ENCODE results near the gene GRID1. TPM values are rescaled to one million over a fixed set of nuclear protein-coding genes. Genes with fewer than 3 reads are reported as not detected.
"Not testable (repeated sequence)": the region's sequence is repeated elsewhere in the genome, so short reads cannot be mapped to it uniquely, and the experiment has no call there.

The GRID1 gene
- total RNA-seq, 1 experiment from 2014 or later: 0.17 TPM

DNA sequence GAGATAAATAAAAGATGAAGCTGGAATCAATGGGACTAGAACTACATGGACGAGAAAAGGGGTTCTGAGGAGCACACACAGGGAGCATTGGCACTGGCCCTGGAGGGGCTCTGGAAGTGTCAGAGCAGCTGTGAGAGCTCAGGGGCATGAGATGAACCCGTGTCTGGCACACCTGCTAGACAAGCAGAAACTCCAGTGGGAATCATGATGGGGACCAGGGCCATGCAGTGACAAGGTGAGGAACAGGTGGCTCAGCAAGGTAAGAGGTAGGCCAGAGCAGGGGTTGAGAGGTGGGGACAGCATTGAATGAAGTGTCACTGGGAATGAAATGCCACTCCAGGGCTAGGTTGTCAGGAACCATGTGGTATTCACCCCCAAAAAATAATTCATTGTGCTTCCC is 588.5 kb downstream of the GRID1 start:
- in situ Hi-C loops (cut with HindIII; ENCODE audit: low sequenced_read_pairs): no loop called here
- DNase-seq (ENCODE audit: low spot score): no peak

DNA sequence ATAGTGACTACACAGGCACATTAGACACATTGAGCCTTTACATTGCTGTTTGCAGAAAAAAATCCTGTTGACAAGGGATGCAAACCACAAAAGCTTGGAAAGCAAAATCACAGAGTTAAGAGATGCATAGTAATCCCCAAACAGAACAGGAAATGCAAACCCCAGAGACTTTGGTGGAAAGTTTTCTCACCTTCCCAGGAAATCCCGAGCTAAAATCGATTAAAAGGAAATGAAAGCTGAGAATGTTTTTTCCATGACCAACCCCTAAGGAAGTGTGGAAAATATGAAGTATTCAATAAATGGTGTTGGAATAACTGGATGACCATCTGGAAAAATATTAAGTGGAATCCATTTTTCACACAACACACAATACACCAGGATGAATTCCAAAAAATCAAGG is 598.7 kb downstream of the GRID1 start:
- in situ Hi-C loops (cut with HindIII; ENCODE audit: low sequenced_read_pairs): no loop called here

DNA sequence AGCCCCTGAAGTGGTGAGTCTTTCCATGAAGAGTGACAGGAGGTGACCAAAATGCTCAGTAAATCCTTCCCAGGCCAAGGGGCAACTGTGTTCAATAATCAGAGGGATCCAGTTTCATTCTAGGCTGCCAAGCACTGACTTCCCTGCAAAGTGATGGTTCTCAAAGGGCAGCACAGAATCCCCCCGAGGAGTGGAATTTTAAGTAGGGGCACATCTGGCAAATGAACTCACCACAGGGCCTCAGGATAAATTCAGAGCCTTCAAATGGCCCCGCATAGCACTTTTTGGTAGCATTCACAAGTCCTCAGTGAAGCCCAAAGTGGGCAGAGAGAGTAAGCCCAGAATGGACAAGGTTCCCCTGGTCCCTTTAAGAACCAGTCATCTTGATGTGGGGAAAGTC is 602.5 kb downstream of the GRID1 start:
- in situ Hi-C loops (cut with HindIII; ENCODE audit: low sequenced_read_pairs): no loop called here

More for the DNA sequence above, 598.7 kb downstream of the GRID1 start:
- DNase-seq (ENCODE audit: low spot score): no peak

DNA sequence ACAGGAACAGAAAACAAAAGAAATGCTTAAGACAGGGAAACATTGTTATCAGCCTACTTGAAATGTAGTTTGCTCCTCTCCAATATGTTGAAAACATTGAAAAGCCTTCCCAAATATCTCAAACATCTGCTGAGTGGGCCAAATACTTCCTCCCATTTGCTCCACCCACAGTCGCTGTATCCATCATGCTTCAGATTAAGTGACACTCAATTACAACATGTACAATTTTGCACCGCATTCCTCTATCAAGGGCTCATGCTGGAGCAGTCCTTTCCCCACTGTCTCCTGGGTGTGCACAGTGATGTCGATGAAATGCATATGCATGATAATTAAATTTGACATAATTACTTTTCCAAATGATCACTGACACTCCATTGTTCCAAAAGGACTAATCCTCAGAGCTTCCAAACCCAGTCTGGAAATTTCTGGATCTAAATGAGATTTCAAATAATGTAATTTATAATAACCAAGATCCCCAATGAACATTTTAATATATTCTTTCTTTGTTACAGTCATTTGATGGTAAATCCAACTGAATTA is 604.6 kb downstream of the GRID1 start:
- in situ Hi-C loops (cut with HindIII; ENCODE audit: low sequenced_read_pairs): no loop called here
- DNase-seq (ENCODE audit: low spot score): no peak

More for the DNA sequence above, 602.5 kb downstream of the GRID1 start:
- DNase-seq (ENCODE audit: low spot score): no peak

DNA sequence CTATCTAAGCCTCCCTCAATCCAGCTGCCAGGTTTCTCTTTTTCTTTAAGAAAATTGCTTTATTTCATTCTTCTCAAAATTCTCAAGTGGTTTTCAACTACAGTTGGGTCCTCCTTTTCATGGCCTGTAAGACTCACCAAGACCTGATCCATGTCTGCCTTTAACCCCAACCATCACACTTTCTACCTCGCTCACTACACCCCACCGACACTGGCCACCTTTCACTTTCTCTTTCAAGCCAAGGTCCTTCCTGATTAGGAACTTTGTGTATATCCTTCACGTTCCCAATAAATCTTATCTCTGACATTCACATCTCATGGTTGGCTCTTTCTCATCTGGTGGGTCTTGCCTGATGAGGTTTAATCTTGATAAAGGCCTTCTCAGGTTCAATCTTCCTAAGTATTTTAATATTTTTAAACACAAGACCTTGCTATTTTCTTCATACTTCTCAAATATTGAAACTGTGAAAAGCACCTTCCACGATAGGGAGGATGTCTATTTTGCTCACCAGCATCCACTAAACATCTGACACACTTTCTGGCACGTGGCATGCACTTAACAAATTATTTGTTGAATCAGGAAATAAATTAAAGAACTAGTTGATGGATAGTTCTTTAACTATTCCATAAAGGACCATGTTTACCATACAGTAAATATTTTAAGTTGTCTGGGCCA is 624.8 kb downstream of the GRID1 start:
- no peak for DNase-seq (ENCODE audit: low spot score)
- in situ Hi-C loops (cut with HindIII; ENCODE audit: low sequenced_read_pairs): no loop called here

DNA sequence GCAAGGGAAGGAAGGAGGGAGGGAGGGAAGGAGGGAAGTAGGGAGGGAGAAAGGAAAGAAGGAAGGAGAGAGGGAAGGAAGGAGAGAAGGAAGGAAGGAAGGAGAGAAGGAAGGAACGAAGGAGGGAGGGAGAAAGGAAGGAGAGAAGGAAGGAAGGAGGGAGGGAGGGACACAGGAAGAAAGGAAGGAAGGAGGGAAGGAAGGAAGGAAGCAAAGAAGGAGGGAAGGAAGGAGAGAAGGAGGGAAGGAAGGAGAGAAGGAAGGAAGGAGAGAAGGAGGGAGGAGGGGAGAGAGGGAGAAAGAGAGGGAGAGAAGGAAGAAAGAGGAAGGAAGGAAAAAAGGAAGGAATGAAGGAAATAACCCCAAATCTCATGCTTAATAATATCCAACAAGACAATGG is 630.6 kb downstream of the GRID1 start:
- no peak for DNase-seq (ENCODE audit: low spot score)
- in situ Hi-C loops (cut with HindIII; ENCODE audit: low sequenced_read_pairs): no loop called here

DNA sequence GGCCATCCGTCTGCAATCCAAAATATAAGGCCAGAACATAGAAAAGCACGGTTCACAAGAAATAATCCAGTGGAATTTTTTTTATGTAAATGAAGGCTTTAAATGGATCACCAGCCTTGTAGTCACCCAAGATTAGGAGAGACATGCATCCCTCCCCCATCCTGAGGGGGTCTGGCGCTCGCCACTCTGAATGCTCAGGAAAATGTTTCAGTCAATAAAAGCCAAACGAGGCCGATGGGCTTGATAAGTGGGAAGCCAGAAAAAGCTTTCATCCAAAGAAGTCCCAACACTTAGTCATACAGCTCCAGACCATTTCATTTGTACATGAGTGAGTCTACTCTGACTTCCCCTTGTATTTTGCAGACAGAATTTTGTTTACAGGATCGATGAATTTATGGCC is 631.8 kb downstream of the GRID1 start:
- in situ Hi-C loops (cut with HindIII; ENCODE audit: low sequenced_read_pairs): no loop called here
- DNase-seq (ENCODE audit: low spot score): no peak

DNA sequence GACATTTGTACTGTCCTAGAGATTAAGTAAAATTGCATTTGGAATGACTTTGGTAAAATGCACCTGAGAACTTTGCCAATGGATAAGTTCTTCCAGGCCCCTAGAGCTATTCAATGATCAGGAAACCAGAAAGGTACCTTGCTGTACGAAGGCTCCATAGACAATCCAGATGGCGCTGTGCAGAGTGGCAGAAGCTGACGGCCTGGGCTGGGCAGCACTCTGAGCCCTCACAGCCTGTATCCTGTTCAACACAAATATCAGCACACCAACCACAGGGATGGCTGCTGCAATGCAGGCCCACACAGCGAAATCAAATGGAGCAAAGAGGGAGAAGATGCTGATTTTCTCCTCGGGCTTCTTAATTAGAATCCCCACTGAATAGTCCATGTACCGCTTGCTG is 642.4 kb downstream of the GRID1 start:
- DNase-seq (ENCODE audit: low spot score): no peak
- in situ Hi-C loops (cut with HindIII; ENCODE audit: low sequenced_read_pairs): no loop called here

DNA sequence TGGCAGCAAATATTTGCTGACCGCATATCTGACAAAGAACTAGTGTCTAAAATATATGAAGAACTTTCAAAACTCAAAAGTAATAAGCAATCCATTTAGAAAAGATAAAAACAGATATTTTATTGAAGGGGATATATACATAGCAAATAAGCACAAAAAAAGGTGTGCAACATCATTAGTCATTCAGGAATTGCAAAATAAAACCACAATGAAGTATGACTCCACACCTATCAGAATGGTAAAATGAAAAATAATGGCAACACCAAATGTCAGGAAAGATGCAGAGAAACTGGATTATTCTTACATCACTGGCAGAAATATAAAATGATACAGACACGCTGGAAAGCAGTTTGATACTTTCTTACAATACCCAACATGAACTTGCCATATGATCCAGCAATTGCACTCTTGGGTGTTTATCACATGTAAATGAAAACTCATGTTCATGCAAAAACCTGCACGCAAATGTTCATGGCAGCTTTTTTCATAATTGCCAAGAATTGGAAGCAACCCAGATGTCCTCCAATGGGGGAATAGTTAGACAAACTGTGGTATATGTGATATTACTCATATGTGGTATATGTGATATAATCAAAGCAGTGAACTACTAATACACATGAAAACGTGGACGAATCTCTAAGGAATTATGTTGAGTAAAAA is 645.5 kb downstream of the GRID1 start:
- no peak for DNase-seq (ENCODE audit: low spot score)
- in situ Hi-C loops (cut with HindIII; ENCODE audit: low sequenced_read_pairs): no loop called here

DNA sequence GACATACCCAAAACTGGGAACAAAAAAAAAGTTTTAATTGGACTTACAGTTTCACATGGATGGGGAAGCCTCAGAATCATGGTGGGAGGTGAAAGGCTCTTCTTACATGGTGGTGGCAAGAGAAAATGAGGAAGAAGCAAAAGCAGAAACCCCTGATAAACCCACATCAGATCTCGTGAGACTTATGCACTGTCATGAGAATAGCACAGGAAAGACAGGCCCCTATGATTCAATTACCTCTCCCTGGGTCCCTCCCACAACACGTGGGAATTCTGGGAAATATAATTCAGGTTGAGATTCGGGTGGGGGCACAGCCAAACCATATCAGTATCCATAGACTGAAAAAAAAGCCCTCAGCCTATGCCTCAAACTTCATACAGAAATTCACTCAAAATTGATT is 647.2 kb downstream of the GRID1 start:
- in situ Hi-C loops (cut with HindIII; ENCODE audit: low sequenced_read_pairs): no loop called here
- DNase-seq (ENCODE audit: low spot score): no peak

DNA sequence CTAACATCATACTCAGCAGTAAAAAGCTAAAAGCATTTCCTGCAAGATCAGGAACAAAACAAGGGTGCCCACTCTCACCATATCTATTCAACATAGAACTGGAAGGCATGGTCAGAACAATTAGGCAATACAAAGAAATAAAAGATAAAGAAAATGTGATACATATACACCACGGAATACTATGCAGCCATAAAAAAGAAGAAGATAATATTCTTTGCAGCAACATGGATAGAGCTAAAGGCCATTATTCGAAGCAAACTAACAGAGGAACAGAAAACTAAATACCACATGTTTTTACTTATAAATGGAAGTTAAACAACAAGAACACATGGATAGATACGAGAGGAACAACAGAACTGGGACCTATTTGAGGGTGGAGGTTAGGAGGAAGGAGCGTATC is 652.7 kb downstream of the GRID1 start:
- no peak for DNase-seq (ENCODE audit: low spot score)

DNA sequence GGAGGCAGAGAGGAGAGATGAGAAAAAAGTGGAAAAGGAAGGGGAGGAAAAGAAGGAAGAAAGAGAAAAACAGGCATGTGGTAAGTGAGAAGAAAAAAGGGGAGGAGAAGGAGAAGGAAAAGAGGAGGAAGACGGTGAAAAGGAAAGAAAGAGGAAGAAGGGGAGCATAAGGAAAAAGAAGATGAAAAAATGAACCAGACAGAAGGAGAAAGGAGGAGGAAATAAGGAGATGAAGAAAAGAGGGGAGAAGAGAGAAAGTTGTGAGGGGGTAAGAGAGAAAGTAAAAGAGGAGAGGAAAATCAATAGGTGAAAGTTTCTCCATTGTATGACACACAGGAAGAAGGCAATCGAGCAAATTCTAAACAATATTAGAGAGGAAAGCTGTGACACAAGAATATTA is 663.8 kb downstream of the GRID1 start:
- DNase-seq (ENCODE audit: low spot score): no peak
- in situ Hi-C loops (cut with HindIII; ENCODE audit: low sequenced_read_pairs): no loop called here

More for the DNA sequence above, 652.7 kb downstream of the GRID1 start:
- in situ Hi-C loops (cut with HindIII; ENCODE audit: low sequenced_read_pairs): no loop called here

DNA sequence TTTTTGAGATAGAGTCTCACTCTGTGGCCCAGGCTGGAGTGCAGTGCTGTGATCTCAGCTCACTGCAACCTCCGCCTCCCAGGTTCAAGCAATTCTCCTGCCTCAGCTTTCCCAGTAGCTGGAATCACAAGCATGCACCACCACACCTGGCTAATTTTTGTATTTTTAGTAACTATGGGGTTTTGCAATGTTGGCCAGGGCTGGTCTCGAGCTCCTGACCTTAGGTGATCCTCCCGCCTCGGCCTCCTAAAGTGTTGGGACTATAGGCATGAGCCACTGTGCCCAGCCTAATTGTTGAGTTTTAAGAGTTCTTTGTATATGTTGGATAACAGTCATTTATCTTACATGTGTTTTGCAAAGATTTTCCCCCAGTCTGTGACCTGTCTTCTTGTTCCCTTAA is 667.5 kb downstream of the GRID1 start:
- DNase-seq (ENCODE audit: low spot score); in situ Hi-C loops (cut with HindIII; ENCODE audit: low sequenced_read_pairs): not testable (repeated sequence)

DNA sequence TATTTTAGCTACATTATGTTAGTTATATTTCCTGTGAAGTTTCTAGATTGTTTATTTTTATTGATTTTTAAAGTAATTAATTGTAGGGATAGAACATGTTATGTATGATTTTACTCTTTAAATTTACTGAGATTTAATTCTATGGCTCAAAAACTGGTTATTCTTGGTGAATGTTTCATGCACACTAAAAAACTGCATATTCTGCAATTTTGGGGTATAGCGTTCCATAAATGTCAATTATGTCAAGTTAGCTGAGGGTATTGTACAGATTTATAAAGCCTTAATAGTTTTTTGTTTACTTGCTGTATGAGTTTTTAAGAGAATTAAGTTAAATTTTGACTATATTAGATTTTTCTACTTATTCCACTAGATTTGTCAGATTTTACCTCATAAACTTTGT is 669.7 kb downstream of the GRID1 start:
- no peak for DNase-seq (ENCODE audit: low spot score)
- in situ Hi-C loops (cut with HindIII; ENCODE audit: low sequenced_read_pairs): no loop called here

DNA sequence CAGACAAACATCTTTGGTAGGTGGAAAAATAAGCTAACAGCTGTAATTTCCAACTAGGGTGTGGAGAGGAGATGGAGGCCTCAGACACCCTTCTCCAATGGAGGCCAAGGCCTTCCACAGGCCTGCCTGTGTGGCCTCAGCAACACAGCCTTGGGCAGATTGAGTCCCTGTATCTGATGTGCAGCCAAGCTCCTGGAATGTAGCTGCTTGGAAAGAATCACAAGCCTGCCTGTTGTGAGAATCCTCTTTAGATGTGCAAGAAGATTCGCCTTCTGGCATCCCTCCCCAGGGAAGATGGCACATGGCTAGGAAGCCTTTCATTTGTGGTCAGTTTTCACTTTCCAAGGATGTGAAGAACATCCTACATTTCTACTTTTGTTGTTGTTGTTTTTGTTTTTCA is 684.0 kb downstream of the GRID1 start:
- in situ Hi-C loops (cut with HindIII; ENCODE audit: low sequenced_read_pairs): no loop called here
- no peak for DNase-seq (ENCODE audit: low spot score)

DNA sequence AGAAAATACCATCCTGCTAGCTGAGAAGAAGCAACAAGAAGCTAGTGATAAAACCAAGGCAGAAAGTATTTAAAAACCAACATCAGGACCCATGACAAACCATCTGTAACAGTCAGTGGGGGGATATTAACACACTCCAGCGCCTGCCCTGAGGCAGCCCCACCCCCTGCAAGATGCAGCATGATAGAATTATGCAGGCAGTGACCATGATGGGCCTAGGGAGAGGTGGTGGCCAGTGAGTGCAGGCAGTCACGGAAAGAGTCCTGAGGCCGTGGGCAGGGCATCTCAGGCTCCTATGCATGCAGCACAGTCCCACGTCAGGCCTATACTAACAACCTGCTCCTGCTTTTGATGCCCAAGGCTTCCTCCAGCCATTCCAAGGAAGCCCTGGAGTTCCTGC is 686.9 kb downstream of the GRID1 start:
- DNase-seq (ENCODE audit: low spot score): no peak
- in situ Hi-C loops (cut with HindIII; ENCODE audit: low sequenced_read_pairs): no loop called here

DNA sequence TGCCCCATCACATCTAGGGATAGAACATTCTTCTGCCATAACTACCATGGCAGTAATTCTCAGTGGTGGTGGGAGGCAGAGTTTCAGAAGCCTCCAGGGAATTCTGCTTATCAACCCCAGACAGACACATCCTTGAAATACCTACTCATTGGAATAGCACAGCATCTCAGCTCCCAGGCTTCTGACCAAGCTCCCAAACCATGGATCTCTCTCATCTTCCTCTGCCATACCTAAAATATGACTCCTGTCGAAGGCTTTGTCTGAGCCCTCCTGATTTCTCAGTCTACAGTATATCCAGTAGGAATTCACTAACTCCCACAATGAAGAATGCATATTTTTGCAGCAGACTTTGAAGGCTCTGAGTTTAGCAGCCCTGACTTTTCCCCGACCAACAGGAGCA is 687.5 kb downstream of the GRID1 start:
- in situ Hi-C loops (cut with HindIII; ENCODE audit: low sequenced_read_pairs): no loop called here
- DNase-seq (ENCODE audit: low spot score): no peak

DNA sequence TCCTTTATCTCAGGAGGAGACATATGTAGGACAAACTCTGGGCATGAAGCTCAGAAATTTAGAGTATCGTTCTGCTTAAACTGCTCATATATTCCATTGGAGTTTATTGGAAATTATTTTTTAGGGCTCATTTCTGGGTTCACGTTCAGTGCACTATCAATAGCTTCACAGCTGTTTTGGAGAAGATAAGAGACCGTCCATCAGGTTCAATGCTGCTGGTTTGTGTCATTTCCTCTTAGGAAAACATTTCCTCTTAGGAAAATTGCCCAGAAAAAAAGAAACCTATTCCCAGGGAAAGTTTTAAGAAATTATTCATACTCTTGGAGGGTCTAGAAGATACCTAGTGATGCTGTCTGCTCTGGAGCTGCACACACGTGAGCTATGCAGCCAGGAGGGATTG is 691.7 kb downstream of the GRID1 start:
- DNase-seq (ENCODE audit: low spot score): no peak
- in situ Hi-C loops (cut with HindIII; ENCODE audit: low sequenced_read_pairs): no loop called here

DNA sequence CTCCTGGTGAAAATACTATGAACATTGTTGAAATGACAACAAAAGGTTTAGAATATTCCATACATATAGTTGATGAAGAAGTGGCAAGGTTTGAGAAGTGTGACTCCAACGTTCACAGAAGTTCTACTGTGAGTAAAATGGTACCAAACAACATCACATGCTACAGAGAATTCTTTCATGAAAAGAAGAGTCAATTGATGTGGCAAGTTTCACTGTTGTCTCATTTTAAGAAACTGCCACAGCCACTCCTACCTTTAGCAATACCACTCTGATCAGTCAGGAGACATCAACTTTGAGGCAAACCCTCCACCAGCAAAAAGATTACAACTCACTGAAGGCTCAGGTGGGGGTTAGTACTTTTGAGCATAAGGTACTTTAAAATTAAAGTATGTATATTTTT is 693.3 kb downstream of the GRID1 start:
- in situ Hi-C loops (cut with HindIII; ENCODE audit: low sequenced_read_pairs): no loop called here
- no peak for DNase-seq (ENCODE audit: low spot score)

DNA sequence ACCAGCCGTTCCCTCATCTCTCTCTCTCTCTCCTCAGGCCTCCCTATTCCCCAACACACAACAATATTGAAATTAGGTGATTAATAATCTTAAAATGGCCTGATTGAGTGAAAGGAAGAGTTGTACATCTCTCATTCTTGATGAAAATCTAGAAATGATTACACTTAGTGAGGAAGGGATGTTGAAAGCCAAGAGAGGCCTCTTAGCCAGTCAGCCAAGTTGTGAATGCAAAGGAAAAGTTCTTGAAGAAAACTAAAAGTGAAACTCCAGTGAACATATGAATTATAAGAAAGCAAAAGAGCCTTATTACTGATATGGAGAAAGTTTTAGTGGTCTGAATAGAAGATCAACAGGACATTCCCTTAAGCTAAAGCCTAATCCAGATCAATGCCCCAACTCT is 695.1 kb downstream of the GRID1 start:
- in situ Hi-C loops (cut with HindIII; ENCODE audit: low sequenced_read_pairs): no loop called here
- no peak for DNase-seq (ENCODE audit: low spot score)

DNA sequence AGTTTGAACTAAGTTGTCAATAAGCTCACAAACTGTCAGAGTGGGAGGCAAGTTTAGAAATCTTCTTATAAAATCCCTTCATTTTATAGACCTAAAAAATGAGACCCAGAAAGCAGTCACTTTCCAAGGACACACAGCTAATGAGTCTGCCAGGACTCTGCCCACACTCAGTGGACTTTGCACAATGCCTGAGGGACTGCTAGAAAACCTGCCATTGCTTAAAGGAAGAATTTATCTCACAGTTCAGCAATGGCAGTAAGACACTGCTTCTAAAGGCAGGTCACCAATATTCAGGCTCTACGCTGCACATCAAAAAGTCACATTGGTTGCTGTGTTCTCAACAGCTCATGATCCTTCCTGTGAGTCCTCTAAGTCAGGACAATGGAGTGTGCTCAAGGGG is 698.1 kb downstream of the GRID1 start:
- in situ Hi-C loops (cut with HindIII; ENCODE audit: low sequenced_read_pairs): no loop called here
- no peak for DNase-seq (ENCODE audit: low spot score)

Measured in G401 (cell line).